H1 (cell line): ENCODE data around the gene MMEL1. TPM values are rescaled to one million over a fixed set of nuclear protein-coding genes. Genes with fewer than 3 reads are reported as not detected.

ENCODE experiments used
- ATF2 ChIP-seq: IDR thresholded peaks from 2 replicates; pipeline ENCODE4 v1.6.1; 2012; ENCODE audit warnings: low read length, inconsistent platforms
- TCF12 ChIP-seq: IDR thresholded peaks from 2 replicates; pipeline ENCODE4 v1.6.1; 2011; ENCODE audit warnings: low read depth, mild to moderate bottlenecking, low read length
- polyA plus RNA-seq, 7 experiments: library from polyadenylated mRNA; depleted of rRNA in 3 of 7; stranded (reverse) in 5 of 7; unstranded in 2 of 7; fragments of >200 nt in 5 of 7; fragments of 200-250 nt in 2 of 7; gene quantifications; 1 replicate in 5 of 7; 2 replicates in 1 of 7; 4 replicates in 1 of 7; pipeline versions ENCODE4 v1.2.1 to v1.2.3, GENCODE V29; 2011 to 2013; ENCODE audit warnings: missing spikeins in 2 of 7, mixed read lengths in 2 of 7
- total RNA-seq: library from RNA; stranded (reverse); fragmentation: NEBNext Ultra II Directional; extraction: Animal tissue kit (Norgen Biotek cat#: 25700); gene quantifications from 2 replicates; pipeline ENCODE4 v1.2.1, GENCODE V29; 2021

Gene MMEL1
- total and polyA plus RNA-seq, 2 of the 8 experiments (the other 6 are each of a cell fraction or from before 2014, with no cell fraction given), result 0.91 to 1.7 TPM

GRCh38 chr1:2633366-2633935 is 635 bp upstream of the MMEL1 start (continued):
- no peak for TF ChIP-seq ATF2
- no peak for TF ChIP-seq TCF12
